ENCODE measurements around the gene PDE3A.

DNA sequence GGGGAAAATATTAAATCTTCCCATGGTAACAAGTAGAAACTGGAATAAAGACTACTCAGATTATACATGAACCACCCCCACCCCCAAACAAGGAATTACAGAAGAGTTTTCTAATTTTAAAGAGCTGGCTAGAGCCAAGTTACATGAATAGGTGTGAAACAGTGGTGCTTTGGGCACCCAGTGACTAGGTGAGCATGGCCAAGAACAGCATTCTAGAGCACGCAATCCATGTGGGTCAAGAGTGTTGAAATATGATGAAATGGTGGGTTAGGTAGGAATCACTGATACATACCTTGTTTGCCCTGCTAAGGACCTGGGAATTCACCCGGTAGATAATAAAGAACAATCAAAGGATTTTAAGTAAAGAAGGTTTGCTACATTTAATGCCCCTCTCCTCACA is 208.7 kb downstream of the PDE3A start:
- TF ChIP-seq, protein P1, sequence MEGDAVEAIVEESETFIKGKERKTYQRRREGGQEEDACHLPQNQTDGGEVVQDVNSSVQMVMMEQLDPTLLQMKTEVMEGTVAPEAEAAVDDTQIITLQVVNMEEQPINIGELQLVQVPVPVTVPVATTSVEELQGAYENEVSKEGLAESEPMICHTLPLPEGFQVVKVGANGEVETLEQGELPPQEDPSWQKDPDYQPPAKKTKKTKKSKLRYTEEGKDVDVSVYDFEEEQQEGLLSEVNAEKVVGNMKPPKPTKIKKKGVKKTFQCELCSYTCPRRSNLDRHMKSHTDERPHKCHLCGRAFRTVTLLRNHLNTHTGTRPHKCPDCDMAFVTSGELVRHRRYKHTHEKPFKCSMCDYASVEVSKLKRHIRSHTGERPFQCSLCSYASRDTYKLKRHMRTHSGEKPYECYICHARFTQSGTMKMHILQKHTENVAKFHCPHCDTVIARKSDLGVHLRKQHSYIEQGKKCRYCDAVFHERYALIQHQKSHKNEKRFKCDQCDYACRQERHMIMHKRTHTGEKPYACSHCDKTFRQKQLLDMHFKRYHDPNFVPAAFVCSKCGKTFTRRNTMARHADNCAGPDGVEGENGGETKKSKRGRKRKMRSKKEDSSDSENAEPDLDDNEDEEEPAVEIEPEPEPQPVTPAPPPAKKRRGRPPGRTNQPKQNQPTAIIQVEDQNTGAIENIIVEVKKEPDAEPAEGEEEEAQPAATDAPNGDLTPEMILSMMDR (conservative IDR thresholded peaks at IDR 0.05; ENCODE audit: low read length), result no peak
- TF ChIP-seq EZH2phosphoT487 (IDR thresholded peaks at IDR 0.05; ENCODE audit: borderline replicate concordance, low read depth, low read length), result no peak
